ENCODE measurements around the gene NTN1.

Gene NTN1

GRCh38 chr17:9203771-9204425, 182.6 kb downstream of the NTN1 start:
- DNase-seq: no peak

GRCh38 chr17:9204637-9205329, 183.5 kb downstream of the NTN1 start:
- no peak for DNase-seq

GRCh38 chr17:9205520-9206409, 184.5 kb downstream of the NTN1 start:
- DNase-seq: no peak

GRCh38 chr17:9206410-9206703, 185.0 kb downstream of the NTN1 start:
- DNase-seq: no peak

GRCh38 chr17:9206741-9207332, 185.5 kb downstream of the NTN1 start:
- DNase-seq: no peak

GRCh38 chr17:9208381-9209105, 187.2 kb downstream of the NTN1 start:
- DNase-seq: no peak

GRCh38 chr17:9209347-9209746, 188.0 kb downstream of the NTN1 start:
- DNase-seq: no peak

GRCh38 chr17:9209781-9210370, 188.6 kb downstream of the NTN1 start:
- DNase-seq: no peak

- DNase-seq: no peak
Observed at GRCh38 chr17:9211133-9211765, 189.9 kb downstream of the NTN1 start.

- DNase-seq: no peak
Observed at GRCh38 chr17:9212376-9213302, 191.3 kb downstream of the NTN1 start.

- DNase-seq: no peak
Observed at GRCh38 chr17:9213303-9213640, 192.0 kb downstream of the NTN1 start.

- no peak for DNase-seq
Observed at GRCh38 chr17:9215465-9215864, 194.2 kb downstream of the NTN1 start.

GRCh38 chr17:9217151-9218056, 196.1 kb downstream of the NTN1 start:
- DNase-seq: no peak

- no peak for DNase-seq
Observed at GRCh38 chr17:9218064-9218635, 196.8 kb downstream of the NTN1 start.

GRCh38 chr17:9218911-9219310, 197.6 kb downstream of the NTN1 start:
- no peak for DNase-seq

- DNase-seq: no peak
Observed at GRCh38 chr17:9219631-9220397, 198.5 kb downstream of the NTN1 start.

GRCh38 chr17:9220398-9221146, 199.3 kb downstream of the NTN1 start:
- DNase-seq: no peak

Data from NCI-H774 (cell line).